Measurements from ENCODE around the gene PLBD2. TPM values are rescaled to one million over a fixed set of nuclear protein-coding genes. Genes with fewer than 3 reads are reported as not detected.

Gene PLBD2
- total RNA-seq, 1 experiment from 2014 or later: 4.1 TPM

DNA sequence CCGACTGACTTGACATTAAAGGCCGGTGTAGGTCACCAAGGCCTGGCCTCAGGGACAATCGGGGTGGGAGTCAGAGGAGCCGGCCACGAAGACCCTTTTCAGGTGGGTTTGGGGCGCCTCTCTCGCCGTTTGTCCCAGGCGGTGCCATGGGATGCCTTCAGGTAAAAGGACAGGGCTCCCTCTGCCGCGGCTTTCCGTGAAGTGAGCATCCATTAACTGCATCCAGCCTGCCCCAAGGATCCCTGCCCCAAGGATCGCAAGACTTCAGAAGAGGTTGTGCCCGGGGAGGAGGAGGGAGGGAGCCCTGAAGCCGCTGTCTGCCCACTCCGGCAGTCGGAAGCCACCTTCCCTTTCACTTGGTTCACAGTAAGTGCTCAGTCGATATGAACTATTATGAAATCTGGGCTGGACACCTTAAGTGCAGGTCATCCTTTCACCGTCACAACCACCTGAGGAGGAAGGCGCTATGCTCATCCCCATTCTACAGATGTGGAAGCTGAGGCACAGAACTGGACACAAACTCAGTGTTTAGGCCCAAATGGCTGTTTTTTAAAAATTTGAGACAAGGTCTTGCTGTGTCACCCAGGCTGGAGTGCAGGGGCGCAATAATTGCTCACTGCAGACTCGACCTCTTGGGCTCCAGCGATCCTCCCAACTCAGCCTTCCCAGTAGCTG is 44.3 kb downstream of the PLBD2 start:
- peaks cover 4% of the 10 kb centered on the region; the same call in 1 of the 2 replicates for H3K27me3 ChIP-seq
- H3K36me3 ChIP-seq: no peaks in the 10 kb centered on the region
- H3K27ac ChIP-seq: no peak overlapping the region
- H3K4me1 ChIP-seq: no peaks in the 10 kb centered on the region
- H3K4me3 ChIP-seq: no peak overlapping the region
- no peaks in the 10 kb centered on the region for H3K9me3 ChIP-seq (replicated peaks)
- no peak for DNase-seq

DNA sequence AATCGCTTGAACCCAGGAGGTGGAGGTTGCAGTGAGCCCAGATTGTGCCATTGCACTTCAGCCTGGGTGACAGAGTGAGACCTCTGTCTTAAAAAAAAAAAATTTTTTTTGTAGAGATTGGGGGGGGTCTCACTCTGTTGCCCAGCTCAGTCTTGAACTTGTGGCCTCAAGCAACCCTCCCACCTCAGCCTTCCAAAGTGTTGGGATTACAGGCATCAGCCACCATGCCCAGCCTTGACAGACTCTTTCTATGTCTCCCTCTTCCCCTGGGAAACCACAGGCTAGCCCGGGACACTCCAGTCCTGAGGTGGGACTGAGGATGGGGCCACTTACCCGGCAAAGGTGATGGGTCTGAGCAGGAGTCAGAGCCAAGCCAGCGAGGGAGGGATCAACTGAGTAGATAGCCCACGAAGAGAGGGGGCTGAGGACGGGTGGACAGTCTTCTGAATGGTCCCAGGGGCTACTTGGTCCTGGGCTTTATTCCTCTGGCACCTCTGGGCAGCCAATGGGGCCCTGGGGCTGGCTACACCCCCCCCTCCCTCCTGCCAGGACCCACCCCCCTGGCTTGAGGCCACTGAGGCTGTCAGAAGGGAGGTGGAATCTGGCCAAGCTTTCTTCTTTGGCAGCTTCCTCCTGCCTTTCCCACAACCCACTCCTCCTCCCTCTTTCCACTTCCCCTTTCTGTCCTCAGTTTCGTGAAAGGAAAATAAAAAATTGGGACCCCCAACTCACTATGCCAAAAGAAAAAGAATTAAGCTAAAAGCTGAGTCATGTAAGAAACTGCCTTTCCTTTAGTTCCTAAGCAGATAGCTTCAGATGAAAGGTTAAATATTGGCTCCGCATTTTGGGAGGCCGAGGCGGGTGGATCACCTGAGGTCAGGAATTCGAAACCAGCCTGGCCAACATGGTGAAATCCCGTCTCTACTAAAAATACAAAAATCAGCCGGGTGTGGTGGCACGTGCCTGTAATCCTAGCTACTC is 45.3 kb downstream of the PLBD2 start, which contains the start of gene SDS:
Gene SDS, minus strand, starts transcription at position 453 of the 981 bp plus-strand sequence. CDS start 4,179 bp downstream, outside the sequence.
- H3K4me3 ChIP-seq: no peak within 1 kb of the TSS
- no peaks in the 10 kb centered on the region for H3K4me1 ChIP-seq
- no peaks in the 10 kb centered on the region for H3K9me3 ChIP-seq (replicated peaks)
- no peaks in the 10 kb centered on the region for H3K36me3 ChIP-seq
- H3K27ac ChIP-seq: no peak within 1 kb of the TSS
- H3K27me3 ChIP-seq: peaks cover 4% of the 10 kb centered on the region; the same call in 1 of the 2 replicates
- peak in 1 of 2 experiments; percentile 33 for DNase-seq

DNA sequence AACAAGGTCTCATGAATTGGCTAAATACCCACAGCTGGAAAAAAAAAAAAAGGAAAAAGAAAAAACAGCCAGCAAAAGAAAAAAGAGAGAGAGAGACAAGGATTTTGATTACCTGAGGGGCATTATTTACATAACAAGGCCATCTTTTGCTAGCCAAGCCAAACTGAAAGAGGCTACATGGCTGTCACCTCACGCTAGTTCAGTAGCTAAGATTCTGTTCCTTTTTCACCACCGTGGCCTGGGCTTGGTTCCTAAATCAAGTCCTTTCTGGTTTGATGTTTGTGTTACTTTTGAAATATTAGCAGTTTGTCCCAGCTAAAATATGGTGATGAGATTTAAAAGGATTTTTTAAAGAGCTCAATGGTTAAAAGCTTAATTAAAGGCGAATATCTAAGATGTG is 47.3 kb downstream of the PLBD2 start:
- no peaks in the 10 kb centered on the region for H3K9me3 ChIP-seq (replicated peaks)
- no peaks in the 10 kb centered on the region for H3K36me3 ChIP-seq
- peaks cover 4% of the 10 kb centered on the region; the same call in 1 of the 2 replicates for H3K27me3 ChIP-seq
- no peak overlapping the region for H3K4me3 ChIP-seq
- no peaks in the 10 kb centered on the region for H3K4me1 ChIP-seq
- DNase-seq: no peak
- no peak overlapping the region for H3K27ac ChIP-seq

- peaks cover 4% of the 10 kb centered on the region; the same call in 1 of the 2 replicates for H3K27me3 ChIP-seq
- no peak for DNase-seq
- H3K9me3 ChIP-seq (replicated peaks): no peaks in the 10 kb centered on the region
- H3K4me3 ChIP-seq: no peak overlapping the region
- no peak overlapping the region for H3K27ac ChIP-seq
- no peaks in the 10 kb centered on the region for H3K4me1 ChIP-seq
- H3K36me3 ChIP-seq: no peaks in the 10 kb centered on the region
Measured at GRCh38 chr12:113407931-113408600, 49.7 kb downstream of the PLBD2 start.

- no peaks in the 10 kb centered on the region for H3K9me3 ChIP-seq (replicated peaks)
- peaks cover 4% of the 10 kb centered on the region; the same call in 1 of the 2 replicates for H3K27me3 ChIP-seq
- H3K4me3 ChIP-seq: no peak overlapping the region
- H3K4me1 ChIP-seq: no peaks in the 10 kb centered on the region
- no peak overlapping the region for H3K27ac ChIP-seq
- H3K36me3 ChIP-seq: no peaks in the 10 kb centered on the region
- DNase-seq: no peak
Measured at GRCh38 chr12:113408756-113409298, 50.4 kb downstream of the PLBD2 start.

DNA sequence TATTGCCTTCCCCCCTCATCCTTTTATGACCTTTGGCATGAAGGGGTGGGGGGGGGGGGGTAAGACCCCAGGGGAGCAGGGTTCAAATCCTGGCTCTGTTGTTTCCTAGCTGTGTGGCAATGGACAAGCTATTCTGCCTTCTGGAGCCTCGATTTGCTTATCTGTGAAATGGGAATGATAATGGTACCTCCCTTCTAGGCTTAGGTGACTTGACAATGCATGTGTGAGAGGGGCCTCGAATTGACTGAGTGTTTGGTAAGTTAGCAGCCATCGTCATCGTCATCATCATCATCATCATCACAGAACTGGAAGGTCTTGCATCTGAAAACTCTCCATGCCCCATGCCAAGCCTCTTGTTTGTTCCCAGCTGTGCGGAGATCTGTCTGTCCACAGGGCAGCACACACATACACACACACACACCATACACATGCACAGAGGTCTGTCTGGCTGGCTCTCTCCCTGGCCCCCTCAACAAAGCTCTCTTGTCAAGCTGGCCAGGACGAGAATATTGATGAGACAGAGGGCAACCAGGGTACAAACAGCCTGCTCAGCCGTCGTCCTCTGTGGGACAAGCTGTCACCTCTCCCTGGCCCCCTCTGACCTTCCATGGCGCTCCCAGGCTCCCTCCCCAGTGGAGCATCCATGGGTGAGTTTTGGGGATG is 51.2 kb downstream of the PLBD2 start:
- Histone ChIP-seq H3K9me3 (replicated peaks) (no peaks in the 10 kb centered on the region), H3K36me3 (no peaks in the 10 kb centered on the region), H3K27ac (no peak overlapping the region), H3K4me3 (no peak overlapping the region), H3K27me3 (peaks cover 2% of the 10 kb centered on the region; the same call in 1 of the 2 replicates), H3K4me1 (no peaks in the 10 kb centered on the region)
- DNase-seq: no peak

DNA sequence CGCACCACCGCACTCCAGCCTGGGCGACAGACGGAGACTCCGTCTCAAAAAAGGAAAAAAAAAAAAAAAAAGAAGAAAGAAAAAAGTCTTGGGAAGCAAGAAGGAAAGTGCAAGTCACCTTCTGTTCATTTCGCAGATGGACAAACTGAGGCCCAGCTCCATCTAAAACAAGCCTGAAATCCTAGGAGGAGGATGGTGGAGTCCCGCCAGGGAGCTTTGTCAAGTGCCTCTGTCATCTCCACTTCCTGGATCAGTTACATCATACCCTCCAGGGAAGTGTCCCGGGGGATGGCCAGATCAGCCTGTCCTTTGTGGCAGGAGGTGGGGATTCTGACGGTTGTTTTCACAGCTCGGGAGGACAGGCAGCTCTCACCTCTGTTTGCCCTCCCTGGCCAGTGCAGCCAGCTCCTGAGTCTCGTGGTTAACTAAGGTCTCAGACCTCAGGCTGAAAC is 55.1 kb downstream of the PLBD2 start:
- H3K36me3 ChIP-seq: no peaks in the 10 kb centered on the region
- DNase-seq: peak; percentile 23 to 30
- H3K27ac ChIP-seq: no peak overlapping the region
- H3K27me3 ChIP-seq: no peaks in the 10 kb centered on the region
- H3K4me3 ChIP-seq: no peak overlapping the region
- no peaks in the 10 kb centered on the region for H3K9me3 ChIP-seq (replicated peaks)
- no peaks in the 10 kb centered on the region for H3K4me1 ChIP-seq

DNA sequence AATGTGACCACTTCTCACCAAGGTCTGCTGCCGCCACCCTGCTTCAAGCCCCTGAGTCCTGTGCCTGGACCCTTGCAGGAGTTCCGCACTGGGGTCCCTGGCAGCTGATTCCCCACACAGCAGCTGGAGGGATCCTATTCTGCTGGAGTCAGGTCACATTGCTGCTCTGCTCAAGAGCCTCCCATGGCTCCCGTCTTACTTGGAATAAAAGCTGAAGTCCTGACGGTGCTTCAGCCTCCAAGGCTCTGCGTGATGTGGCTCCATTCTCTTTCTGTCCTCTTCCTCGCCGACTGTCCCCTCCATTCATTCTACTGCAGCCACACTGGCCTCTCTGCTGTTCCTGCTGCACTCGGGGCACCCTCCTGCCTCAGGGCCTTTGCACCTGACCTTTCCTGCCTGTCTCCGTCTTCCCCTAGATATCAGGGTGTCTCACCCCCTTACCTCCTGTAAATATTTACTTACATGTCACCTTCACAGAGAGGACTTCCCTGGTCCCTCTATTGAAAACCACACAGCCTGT is 56.2 kb downstream of the PLBD2 start:
- no peak for DNase-seq
- no peak overlapping the region for H3K27ac ChIP-seq
- H3K4me1 ChIP-seq: no peaks in the 10 kb centered on the region
- no peaks in the 10 kb centered on the region for H3K9me3 ChIP-seq (replicated peaks)
- H3K27me3 ChIP-seq: no peaks in the 10 kb centered on the region
- H3K4me3 ChIP-seq: no peak overlapping the region
- H3K36me3 ChIP-seq: no peaks in the 10 kb centered on the region

DNA sequence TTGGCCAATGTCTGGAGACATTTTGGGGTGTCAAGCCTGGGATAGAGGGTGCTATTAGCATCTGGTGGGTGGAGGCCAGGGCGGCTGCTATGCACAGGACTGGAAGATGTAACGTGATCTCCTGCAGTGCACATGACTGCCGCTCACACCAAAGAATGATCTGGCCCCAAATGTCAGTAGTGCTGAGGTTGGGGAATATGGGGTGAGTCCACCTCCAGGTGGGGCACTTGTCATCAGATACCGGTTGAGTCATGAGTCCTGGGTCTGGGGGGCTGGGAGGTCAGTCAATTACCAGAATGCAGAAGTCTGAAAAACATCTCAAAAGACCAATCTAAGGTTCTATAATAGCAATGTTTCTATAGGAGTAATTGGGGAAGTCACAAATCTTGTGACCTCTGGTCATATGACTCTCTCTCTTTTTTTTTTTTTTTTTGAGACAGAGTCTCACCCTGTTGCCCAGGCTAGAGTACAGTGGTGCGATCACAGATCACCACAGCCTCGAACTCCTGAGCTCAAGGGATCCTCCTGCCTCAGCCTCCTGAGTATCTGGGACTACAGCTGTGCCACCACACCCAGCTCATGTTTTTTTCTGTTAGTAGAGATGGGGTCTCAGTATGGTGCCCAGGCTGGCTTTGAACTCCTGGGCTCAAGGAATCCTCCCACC is 57.8 kb downstream of the PLBD2 start:
- Histone ChIP-seq H3K4me1 (no peaks in the 10 kb centered on the region), H3K36me3 (no peaks in the 10 kb centered on the region), H3K27ac (no peak overlapping the region), H3K27me3 (no peaks in the 10 kb centered on the region), H3K9me3 (replicated peaks) (no peaks in the 10 kb centered on the region), H3K4me3 (no peak overlapping the region)
- DNase-seq: no peak

DNA sequence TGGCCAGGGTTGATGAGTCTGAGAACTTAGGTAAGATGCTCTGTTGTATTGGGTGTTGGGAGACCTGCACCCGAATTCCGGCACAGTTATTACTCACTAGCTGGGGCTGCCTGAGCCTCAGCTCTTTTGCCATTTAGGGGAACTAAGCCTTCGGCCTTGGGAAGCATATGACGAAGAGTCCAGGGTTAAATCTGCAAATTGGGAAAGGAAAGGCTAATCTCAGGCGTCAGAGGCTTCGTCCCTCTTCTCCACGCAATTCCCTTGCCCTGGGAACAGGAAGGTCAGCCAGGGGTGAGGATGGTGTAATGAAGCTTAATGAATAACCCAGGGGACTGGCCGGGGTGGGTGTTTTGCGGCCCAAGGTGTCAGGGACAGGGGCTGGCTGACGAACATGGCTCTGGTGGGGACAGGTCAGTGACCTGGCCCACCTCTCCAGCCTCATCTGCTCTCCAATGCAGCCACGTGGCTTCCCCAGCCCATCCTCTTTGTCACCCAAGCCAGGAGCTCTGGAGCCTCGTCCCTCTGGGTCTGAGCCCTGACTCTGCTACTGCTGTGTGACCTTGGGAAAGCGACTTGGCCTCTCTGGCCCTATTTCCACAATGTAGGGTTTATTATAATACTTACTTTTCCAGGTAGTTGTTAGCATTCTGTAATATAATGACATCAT is 60.0 kb downstream of the PLBD2 start:
- 0 out of 2 replicates have a peak, but pooled peaks cover 4% of the 10 kb centered on the region for H3K4me1 ChIP-seq
- no peak for DNase-seq
- H3K27me3 ChIP-seq: no peaks in the 10 kb centered on the region
- H3K36me3 ChIP-seq: no peaks in the 10 kb centered on the region
- no peaks in the 10 kb centered on the region for H3K9me3 ChIP-seq (replicated peaks)
- H3K4me3 ChIP-seq: no peak overlapping the region
- H3K27ac ChIP-seq: no peak overlapping the region

DNA sequence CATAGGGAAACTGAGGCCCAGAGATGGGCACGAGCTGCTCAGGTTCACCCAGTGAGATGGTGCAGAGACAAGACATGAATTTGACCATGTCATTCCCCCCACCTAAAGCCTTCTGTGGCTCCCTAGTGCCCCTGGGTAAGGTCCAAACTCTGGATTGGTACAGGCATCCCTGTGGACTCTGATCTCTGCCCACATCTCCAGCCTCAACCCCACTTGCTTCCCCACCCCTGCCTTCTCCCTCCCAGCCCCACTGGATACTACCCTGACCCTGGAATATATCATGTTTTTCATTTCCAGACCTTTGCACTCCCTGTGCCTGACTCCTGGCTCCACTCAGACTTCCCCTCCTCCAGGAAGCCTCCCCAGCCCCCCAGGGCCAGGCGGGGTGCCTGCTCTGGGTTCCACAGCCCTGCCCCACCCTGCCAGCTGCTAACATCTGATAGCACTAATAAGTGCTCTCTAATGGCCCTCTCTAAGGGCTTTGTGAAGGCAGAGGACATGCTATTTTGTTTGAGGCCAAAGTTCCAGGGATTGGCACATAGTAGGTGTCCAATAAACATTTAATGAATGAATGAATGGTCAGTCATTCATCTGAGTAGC is 62.7 kb downstream of the PLBD2 start:
- Histone ChIP-seq H3K36me3 (no peaks in the 10 kb centered on the region), H3K9me3 (replicated peaks) (no peaks in the 10 kb centered on the region), H3K4me1 (0 out of 2 replicates have a peak, but pooled peaks cover 4% of the 10 kb centered on the region), H3K4me3 (no peak overlapping the region), H3K27ac (no peak overlapping the region), H3K27me3 (no peaks in the 10 kb centered on the region)
- DNase-seq: no peak

DNA sequence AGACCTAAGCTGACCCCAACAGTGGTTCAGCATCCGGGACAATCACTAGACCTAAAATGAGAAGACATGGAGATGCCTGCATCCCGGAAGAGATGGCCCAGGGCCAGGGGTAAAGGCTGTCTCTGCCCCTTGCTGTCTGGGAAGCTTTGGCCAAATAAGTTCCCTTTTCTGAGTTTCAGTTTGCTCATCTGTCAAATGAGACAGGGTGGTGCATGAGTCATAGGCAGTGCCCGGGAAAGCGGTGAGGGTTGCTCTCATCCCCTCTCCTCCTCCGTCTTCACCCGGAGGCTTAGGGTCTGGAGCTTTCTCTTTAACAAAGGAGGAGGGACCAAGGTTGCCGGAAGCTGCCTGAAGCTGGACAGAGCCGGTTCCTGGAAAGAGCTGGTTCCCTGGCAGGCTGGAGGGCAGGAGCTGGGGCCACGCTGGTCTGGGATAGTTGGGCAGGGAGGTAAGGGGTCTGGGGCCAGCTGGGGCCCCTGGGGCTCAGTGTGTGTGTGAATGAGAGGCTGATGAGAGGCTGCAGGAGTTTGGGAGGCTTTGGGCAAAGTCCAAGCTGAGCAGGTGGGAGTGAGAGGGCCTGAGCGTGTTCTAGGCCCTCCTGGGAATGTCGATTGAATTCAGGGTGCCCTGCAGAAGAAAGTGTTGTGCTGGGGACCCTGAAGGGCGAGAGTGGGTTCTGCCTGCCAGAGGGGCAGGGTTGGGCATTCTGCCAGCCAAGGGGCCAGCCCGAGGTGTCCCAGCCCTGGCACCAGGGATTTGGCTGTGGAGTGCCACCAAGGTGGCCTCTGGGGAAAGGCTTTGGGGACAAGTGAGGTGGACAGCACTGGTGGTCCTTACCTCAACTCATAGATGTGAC is 63.9 kb downstream of the PLBD2 start, which contains the start of gene SDSL:
Gene SDSL, plus strand, starts transcription at position 351 of the 856 bp plus-strand sequence. CDS start 5,603 bp downstream, outside the sequence.
- peak; percentile 77 to 79 for DNase-seq
- Histone ChIP-seq H3K36me3 (no peaks in the 10 kb centered on the region), H3K4me3 (peak within 1 kb of the TSS; percentile 53), H3K9me3 (replicated peaks) (no peaks in the 10 kb centered on the region), H3K27ac (no peak within 1 kb of the TSS; the same call in 1 of the 2 replicates), H3K27me3 (no peaks in the 10 kb centered on the region), H3K4me1 (0 out of 2 replicates have a peak, but pooled peaks cover 4% of the 10 kb centered on the region)

All from SJCRH30 (cell line).